ENCODE measurements around the gene KCNE5.
"Not testable (repeated sequence)": the region's sequence is repeated elsewhere in the genome, so short reads cannot be mapped to it uniquely, and the experiment has no call there.

Gene KCNE5

DNA sequence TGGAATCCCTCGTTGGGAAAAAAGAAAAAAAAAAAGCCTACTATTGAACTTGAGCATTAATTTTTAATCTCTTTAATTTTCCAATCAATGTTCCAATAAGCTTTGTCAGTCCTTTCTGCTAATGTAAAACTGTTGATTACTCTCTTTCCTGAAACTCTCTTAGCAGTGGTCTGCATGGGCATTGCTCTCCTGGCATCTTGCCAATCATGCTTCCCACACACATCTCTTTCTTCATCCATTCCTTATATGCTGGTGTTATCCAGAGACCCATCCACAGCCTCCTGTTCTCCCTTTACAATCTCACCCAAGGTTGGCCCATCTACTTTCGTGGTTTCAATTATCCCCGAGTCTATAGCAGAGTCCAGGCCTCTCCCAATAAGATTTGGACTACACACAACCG, 31.8 kb upstream of the KCNE5 start:
- no peak for TF ChIP-seq CTCF (IDR thresholded peaks at IDR 0.05; ENCODE audit: insufficient read depth, low read length, missing control alignments)
- CTCF ChIA-PET: no interaction called here
- no peak overlapping the region for H3K4me3 ChIP-seq (ENCODE audit: low read depth, low read length)
- no peak for DNase-seq (ENCODE audit: low read depth, low spot score)
- POLR2A ChIA-PET: no interaction called here

DNA sequence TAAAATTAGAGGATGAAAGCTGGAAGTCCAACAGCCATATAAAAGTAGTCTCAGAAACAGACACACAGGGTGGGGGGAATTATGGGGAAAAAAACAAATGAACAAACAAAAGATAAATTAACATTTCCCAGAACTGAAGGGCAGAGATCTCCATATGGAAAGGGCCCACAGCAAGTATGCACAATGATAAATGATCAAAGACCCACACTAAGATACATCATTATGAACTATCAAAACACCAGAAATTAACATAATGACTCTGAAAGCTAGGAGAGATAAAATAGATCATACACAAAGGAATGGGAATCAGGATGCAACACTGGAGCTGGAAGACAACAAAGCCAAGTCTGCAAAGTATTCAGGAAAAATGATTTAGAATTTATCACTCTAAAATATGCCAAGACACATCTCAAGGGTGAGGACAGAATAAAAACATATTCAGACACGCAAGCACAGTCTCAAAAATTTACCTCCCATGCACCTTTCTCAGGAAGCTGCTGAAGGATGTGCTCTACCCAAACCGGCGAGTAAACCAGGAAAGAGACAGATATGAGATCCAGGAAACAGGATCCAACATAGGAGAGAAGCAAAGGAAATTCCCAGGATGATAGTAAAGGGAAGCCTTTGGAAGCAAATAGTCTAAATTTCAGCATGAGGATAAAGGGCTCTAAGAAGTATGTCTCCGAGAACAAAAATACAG, 30.7 kb upstream of the KCNE5 start:
- ChIA-PET CTCF (interaction anchor here (1.1 kb wide), 1 partner anchor 18 kb away, joined by 3 read pairs; no protein-coding TSS in a partner anchor), POLR2A (no interaction called here)

GRCh38 chrX:109654516-109655109, 29.6 kb upstream of the KCNE5 start:
- no peak for DNase-seq (ENCODE audit: low read depth, low spot score)
- POLR2A ChIA-PET: no interaction called here
- TF ChIP-seq CTCF (IDR thresholded peaks at IDR 0.05; ENCODE audit: insufficient read depth, low read length, missing control alignments): no peak
- H3K4me3 ChIP-seq (ENCODE audit: low read depth, low read length): no peak overlapping the region
- CTCF ChIA-PET: interaction anchor here (1.2 kb wide), 1 partner anchor 8 kb away, joined by 3 read pairs; no protein-coding TSS in a partner anchor

More for the DNA sequence above, 30.7 kb upstream of the KCNE5 start:
- no peak for DNase-seq (ENCODE audit: low read depth, low spot score)
- no peak for TF ChIP-seq CTCF (IDR thresholded peaks at IDR 0.05; ENCODE audit: insufficient read depth, low read length, missing control alignments)
- H3K4me3 ChIP-seq (ENCODE audit: low read depth, low read length): no peak overlapping the region

DNA sequence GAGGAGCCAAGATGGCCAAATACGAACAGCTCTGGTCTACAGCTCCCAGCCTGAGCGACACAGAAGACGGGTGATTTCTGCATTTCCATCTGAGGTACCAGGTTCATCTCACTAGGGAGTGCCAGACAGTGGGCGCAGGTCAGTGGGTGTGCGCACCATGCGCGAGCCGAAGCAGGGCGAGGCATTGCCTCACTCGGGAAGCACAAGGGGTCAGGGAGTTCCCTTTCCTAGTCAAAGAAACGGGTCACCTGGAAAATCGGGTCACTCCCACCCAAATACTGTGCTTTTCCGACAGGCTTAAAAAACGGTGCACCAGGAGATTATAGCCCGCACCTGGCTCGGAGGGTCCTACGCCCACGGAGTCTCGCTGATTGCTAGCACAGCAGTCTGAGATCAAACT, 19.7 kb upstream of the KCNE5 start:
- CTCF ChIA-PET; DNase-seq (ENCODE audit: low read depth, low spot score); H3K4me3 ChIP-seq (ENCODE audit: low read depth, low read length); POLR2A ChIA-PET: not testable (repeated sequence)

DNA sequence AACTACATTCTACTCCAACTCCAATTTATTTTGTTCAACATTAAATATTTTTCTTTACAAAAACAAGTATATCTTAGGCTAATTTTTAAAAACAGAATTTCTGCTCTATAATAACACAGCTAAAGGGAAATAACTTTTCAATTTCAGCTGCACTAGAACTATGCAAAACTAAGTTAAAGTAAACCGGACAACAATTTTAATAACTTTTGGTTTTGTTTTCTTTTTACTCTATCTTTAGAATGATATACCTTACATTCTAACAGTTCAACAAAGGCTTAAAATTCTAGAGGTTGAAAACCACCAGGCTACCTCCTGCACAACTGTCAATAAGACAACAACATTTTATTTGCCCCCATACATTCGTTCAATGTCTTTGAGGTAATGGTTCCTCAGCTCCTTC, 18.7 kb upstream of the KCNE5 start:
- POLR2A ChIA-PET: no interaction called here
- DNase-seq (ENCODE audit: low read depth, low spot score): no peak
- H3K4me3 ChIP-seq (ENCODE audit: low read depth, low read length): no peak overlapping the region
- CTCF ChIA-PET: interaction anchor here (1.0 to 2.5 kb wide), 3 partner anchors 8 to 248 kb away, joined by 3 to 10 read pairs (median 4); no protein-coding TSS in a partner anchor
- no peak for TF ChIP-seq CTCF (IDR thresholded peaks at IDR 0.05; ENCODE audit: insufficient read depth, low read length, missing control alignments)

GRCh38 chrX:109638158-109638557, 13.2 kb upstream of the KCNE5 start:
- CTCF ChIA-PET: interaction anchor here (0.6 to 1.4 kb wide), 3 partner anchors 10 to 153 kb away, joined by 3 read pairs; no protein-coding TSS in a partner anchor

GRCh38 chrX:109637477-109637876, 12.5 kb upstream of the KCNE5 start:
- CTCF ChIA-PET: not testable (repeated sequence)

More at GRCh38 chrX:109638158-109638557, 13.2 kb upstream of the KCNE5 start:
- H3K4me3 ChIP-seq (ENCODE audit: low read depth, low read length): no peak overlapping the region
- TF ChIP-seq CTCF (IDR thresholded peaks at IDR 0.05; ENCODE audit: insufficient read depth, low read length, missing control alignments): no peak
- POLR2A ChIA-PET: no interaction called here
- DNase-seq (ENCODE audit: low read depth, low spot score): no peak

More at GRCh38 chrX:109637477-109637876, 12.5 kb upstream of the KCNE5 start:
- DNase-seq (ENCODE audit: low read depth, low spot score); POLR2A ChIA-PET; H3K4me3 ChIP-seq (ENCODE audit: low read depth, low read length): not testable (repeated sequence)
